Gastrocnemius medialis (tissue), 4 donors: ENCODE results near the gene TPR.

ENCODE experiments used
- CTCF ChIP-seq, 5 experiments: fragments of 450-650 bp in 3 of 5; fragments of 200-600 bp in 2 of 5; sonication (generic) in 2 of 5; IDR thresholded peaks in 4 of 5; conservative IDR thresholded peaks in 1 of 5; 1 replicate in 4 of 5; 2 replicates in 1 of 5; pipeline ENCODE4 v1.5.1; 2016 to 2019; ENCODE audit warnings: antibody characterized with exemption in 5 of 5, mild to moderate bottlenecking in 3 of 5, moderate library complexity in 3 of 5
- POLR2A ChIP-seq, 2 donors: fragments of 450-650 bp; IDR thresholded peaks; one replicate each; pipeline ENCODE4 v1.6.1; 2017; ENCODE audit warnings: antibody characterized with exemption in 2 of 2, mild to moderate bottlenecking in 2 of 2, moderate library complexity in 2 of 2

- no peak for TF ChIP-seq CTCF (IDR thresholded peaks at IDR 0.05 in 4 of 5, conservative IDR thresholded peaks at IDR 0.05 in 1 of 5)
- TF ChIP-seq POLR2A (IDR thresholded peaks at IDR 0.05) = no peak
Measured at GRCh38 chr1:186413319-186413718, 38.3 kb upstream of the TPR start.
